GM18526 (cell line): Measurements from ENCODE around the gene RNF207.

Experiments
- POLR2A ChIP-seq: IDR thresholded peaks from 3 replicates; pipeline ENCODE4 v1.6.1; 2011; ENCODE audit not compliant: insufficient read length; ENCODE audit errors: extremely low read depth

RNF207 gene

DNA sequence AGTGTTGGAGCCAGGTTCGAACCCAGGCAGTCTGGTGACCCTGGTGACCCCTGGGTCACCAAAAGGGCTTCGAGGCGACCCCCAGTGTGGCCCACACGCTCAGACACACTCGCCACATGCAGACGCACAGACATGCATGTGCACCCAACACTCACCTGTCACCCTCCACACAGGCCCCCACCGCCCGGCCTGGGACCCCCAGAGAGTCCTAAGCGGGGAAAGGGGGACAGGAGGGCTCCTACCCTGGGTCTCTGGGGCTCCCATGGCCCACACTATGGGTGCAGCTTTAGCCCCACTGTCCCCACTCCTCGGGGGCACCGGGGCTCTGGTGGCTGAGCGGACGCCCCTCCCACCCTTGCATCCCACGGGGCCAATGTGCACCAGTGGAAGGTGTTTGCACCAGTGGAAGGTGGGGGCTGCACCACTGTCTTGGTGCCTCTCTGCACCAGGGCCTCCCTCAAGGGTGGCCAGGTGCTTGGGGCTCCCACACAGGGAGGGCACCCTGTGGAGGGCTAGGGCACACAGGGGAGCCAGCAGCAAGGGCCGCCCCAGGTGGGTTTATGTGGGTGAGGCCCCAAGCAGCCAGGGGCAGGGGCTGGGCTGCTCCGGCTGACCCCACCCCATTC, 35.7 kb upstream of the RNF207 start:
- no peak for TF ChIP-seq POLR2A

GRCh38 chr1:6170742-6171201, 35.1 kb upstream of the RNF207 start:
- no peak for TF ChIP-seq POLR2A

GRCh38 chr1:6171548-6172124, 34.3 kb upstream of the RNF207 start:
- no peak for TF ChIP-seq POLR2A

DNA sequence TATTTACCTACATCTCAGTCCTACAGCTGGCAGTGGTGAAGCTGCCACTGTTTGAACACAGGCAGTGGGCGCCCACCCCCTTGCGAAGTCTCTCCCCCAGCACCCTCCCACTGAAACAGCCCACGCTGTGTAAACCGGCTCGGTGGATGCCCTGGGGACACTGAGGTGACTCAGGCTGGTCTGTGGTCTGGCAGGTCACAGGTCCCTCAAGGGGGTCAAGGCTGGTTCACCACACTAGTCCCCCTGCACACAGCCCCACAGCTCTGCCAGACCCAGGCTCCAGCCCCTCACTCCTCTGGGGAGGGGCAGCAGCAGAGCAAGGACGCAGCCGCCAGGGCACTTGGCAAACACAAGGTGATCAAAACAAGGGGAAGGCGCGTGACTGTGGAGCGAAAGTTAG, 33.4 kb upstream of the RNF207 start:
- no peak for TF ChIP-seq POLR2A

DNA sequence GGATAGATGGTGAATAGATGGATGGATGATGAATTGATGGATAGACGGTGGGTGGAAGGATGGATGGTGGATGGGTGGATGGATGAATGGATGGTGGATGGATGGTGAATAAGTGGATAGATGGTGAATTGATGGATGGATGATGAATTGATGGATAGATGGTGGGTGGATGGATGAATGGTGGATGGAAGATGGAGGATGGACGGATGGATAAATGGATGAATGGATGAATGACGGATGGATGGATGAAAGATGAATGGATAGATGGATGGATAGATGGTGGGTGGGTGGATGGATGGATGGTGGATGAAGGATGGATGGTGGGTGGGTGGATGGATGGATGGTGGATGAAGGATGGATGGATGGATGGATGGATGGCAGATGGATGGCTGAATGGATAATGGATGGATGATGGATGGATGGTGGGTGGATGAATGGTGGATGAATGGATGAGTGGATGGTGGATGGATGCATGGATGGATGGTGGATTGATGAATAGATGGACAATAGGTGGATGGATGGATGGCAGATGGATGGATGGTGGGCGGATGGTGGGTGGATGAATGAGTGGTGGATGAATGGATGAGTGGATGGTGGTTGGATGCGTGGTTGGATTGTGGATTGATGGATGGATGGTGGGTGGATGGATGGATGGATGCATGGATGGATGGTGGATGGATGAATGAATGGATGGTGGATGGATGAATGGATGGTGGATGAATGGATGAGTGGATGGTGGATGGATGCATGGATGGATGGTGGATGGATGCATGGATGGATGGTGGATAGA, 31.1 kb upstream of the RNF207 start:
- no peak for TF ChIP-seq POLR2A

DNA sequence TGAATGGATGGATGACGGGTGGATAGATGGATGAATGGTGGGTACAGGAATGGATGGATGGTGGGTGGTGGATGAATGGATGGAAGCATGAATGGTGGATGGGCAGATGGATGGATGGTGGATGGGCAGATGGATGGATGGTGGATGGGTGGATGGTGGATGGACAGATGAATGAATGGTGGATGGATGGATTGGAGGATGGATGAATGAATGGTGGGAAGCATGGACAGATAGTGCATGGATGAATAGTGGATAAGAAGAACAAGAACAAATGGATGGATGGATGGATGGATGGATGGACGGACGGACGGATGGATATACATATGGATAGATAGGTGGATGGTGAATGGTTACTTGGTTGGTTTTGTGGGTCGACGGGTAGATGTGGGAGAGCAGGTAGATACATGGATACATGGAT, 30.5 kb upstream of the RNF207 start:
- no peak for TF ChIP-seq POLR2A

- no peak for TF ChIP-seq POLR2A
Measured at GRCh38 chr1:6176779-6177178, 29.1 kb upstream of the RNF207 start.

DNA sequence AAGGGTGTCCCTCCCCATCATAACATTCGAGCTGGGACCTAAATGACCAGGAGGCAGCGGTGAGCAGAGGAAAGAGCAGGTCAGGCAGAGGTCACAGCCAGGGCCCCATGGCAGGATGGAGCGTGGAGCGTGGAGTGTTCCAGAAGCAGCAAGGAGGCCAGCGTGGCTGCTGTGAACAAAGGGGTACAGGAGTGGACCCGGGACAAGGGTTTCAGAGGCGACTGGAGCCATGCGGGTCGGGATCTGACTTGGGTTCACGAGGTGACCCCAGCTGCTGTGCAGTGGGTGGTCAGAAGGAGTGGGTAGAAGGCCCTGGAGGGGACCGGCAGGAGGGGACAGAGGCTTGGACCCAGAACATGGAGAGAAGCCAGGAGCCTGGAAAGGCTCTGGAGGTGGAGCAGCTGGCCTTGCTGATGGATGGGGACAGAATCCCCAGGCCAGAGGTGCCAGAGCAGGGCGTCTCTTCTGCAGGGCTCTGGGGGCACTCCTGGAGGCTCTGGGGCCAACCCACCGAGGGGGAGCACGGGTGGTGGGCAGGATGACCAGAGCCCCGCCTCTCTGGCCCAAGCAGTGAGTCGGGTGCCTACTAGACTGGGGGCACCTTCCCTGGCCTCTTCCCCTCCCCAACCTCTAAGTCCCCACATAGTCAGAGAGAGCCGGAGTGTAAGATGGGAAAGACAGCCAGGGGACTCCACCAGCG, 28.1 kb upstream of the RNF207 start:
- TF ChIP-seq POLR2A, result no peak

GRCh38 chr1:6178751-6179563, 27.0 kb upstream of the RNF207 start:
- no peak for TF ChIP-seq POLR2A

DNA sequence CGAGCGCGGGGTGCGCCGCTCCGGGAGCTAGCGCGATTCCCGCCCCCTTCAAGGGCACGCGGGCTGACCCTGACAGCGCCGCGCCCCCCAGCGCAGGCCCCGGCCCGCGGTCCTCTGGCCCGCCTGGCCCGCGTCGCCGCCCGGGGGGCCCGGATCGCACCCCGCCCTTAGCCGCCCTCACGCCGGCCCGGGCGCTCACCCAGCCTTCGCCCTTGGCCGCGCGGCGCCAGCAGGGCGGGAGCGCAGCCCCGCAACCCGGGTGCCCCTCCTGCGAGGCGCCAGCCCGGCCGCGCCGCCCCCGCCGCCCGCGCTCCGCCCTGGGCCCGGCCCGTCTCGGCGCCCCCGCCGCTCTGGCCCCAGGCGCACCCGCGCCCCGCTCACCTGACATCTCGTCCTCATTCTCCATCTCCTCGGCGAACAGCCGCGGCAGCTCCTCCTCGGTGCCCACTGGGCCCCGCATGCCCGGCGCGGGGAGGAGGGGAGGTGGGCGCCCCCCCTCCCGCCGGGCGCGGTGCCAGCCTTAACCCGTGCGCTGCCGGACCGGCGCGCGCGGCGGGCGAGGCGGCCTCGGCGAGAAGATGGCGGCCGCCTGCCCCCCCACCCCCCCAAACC, 26.2 kb upstream of the RNF207 start:
- no peak for TF ChIP-seq POLR2A

GRCh38 chr1:6180268-6180706, 25.6 kb upstream of the RNF207 start, which contains the start of gene CHD5:
CHD5 (minus strand) TSS chr1:6180321; CDS start chr1:6180023, 298 bp downstream.
- no peak for TF ChIP-seq POLR2A

DNA sequence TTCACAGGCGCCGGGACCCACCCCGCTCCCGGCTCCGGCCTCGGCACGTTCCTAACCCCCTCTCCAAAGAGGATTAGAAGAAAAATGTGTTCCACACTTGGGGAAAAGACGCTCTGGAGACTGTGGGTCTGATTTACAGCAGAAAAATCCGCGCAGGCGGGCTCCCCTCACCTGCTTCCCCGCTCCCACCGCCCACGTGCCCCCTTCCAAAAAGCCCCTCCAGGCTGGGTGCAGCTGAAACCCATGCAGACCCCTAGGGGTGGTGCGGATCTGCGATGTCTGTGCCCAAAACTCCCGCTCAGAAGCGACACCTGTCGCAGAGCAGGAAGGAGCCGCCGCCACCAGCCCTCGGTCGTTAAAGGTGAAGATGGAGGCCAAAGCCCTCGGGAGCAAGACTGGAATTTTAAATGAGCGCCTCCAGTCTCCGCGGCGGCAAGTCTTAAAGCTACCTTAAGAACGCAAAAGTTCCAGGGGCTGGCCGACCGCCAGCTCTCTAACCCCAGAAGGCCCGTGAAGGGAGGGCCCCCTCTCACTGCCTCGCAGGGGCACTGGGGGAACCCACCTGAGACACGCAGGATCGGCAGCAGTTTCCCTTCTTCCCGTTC, 25.1 kb upstream of the RNF207 start:
- no peak for TF ChIP-seq POLR2A

DNA sequence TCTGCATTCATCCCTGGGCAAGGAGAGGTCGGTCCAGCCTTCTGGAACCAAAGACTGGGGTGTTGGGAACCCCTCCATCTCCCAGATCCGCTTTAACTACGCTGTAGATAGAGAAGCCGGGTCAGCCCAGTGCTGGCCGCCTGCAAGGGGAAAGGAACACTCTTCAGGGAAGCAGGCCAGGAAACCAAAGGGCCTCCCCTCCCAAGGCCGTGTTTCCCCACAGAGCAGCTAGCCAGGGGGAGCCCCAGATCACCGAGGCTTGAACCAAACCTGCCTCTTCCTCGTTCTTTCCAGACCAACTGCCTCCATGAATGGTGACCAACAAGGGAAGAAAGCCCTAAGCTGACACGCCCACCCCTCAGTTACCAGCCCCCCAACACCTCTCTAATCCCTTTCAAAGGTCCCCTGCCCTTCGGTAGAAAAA, 24.6 kb upstream of the RNF207 start:
- TF ChIP-seq POLR2A, result no peak

DNA sequence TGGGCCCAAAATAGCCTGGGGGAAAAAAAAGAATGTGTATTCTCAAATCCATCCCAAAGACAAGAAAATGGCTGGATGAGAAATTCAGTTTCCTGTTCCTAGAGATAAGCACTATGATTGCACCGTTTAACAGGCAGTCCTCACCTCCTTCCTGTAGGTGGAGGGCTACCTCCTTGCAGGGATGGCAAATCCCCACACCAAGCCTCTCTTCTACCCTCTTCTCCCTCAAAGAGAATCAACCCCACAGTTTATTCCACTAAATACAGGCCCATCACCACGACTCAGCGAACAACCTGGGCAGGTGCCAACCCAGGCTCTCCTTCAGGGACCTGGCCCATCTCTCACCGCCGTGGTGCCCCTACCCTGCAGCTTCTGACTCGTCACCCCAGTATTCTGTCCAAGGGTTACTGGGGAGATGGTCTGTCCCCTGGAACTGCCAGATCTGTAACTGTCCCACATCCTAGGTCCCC, 22.4 kb upstream of the RNF207 start:
- no peak for TF ChIP-seq POLR2A
